ENCODE results near the gene NRROS. TPM values are rescaled to one million over a fixed set of nuclear protein-coding genes. Genes with fewer than 3 reads are reported as not detected.

The NRROS gene
- total and polyA plus RNA-seq, 2 of the 4 experiments (the other 2 are of a cell fraction): 0.10 TPM; not detected in 1

DNA sequence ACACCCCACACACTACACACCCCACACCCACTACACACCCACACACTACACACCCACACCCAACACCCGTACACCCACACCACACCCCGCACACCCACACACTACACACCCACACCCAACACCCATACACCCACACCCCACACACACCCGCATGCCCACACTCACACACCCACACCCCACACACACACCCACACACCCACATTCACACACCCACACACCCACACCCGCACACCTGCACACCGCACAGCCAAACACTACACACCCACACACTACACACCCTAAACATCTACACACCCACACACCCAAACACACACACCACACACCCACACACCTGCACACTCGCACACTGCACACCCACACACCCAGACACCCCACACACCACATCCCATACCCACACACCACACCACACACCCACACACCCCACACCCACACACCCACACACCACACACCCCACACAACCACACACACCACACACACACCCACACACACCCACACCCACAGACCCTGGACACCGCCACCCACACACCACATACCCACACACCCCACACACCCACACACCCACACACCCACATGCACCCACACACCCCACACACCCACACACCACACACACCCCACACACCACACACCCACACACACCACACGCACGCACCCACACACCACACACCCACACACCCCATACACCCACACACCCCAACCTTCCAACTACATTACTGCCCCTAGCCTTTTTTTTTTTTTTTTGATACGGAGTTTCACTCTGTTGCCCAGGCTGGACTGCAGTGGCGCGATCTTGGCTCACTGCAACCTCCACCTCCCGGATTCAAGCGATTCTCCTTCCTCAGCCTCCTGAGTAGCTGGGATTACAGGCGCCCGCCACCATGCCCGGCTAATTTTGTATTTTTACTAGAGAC is 55.7 kb downstream of the NRROS start:
- no peak overlapping the region for H4K8ac ChIP-seq (ENCODE audit: low read depth in 2 of 2, low read length in 2 of 2)
- CTCF ChIA-PET: no interaction called here
- no peaks in the 10 kb centered on the region for H4K20me1 ChIP-seq (ENCODE audit: insufficient read depth, low read length)
- H3K4me2 ChIP-seq (ENCODE audit: low read depth, low read length): no peak overlapping the region
- no TSS peak for BruUV-seq (replicated peaks)
- WGBS, 2 experiments (ENCODE audit: extremely low coverage in 2 of 2, insufficient read length in 1 of 2): 92% methylated on average over 2 of the region's 17 CpGs; no CpG with 5 or more reads in 1 of the 2 experiments
- H3K4me1 ChIP-seq (ENCODE audit: control insufficient read depth, insufficient read depth, low read length): 0 out of 2 replicates have a peak, but pooled peaks cover 1% of the 10 kb centered on the region
- no peaks in the 10 kb centered on the region for H3K79me1 ChIP-seq (ENCODE audit: low read depth in 1 of 2, low read length in 2 of 2)
- peaks cover 7% of the 10 kb centered on the region for H3K27me3 ChIP-seq (ENCODE audit: control insufficient read depth, insufficient read depth, low read length)
- no peak overlapping the region for H3K18ac ChIP-seq (ENCODE audit: low read depth, low read length)
- no peak overlapping the region for H3K4me3 ChIP-seq (ENCODE audit: insufficient read depth, low read depth, low read length)
- no peak overlapping the region for H3K4ac ChIP-seq (ENCODE audit: low read depth, low read length)
- H2AK9ac ChIP-seq (replicated peaks; ENCODE audit: low read depth, low read length, poor library complexity): no peak overlapping the region
- in situ Hi-C loops (cut with MboI; ENCODE audit: low sequenced_read_pairs) (no loop called here), intact Hi-C loops (cut with micrococcal nuclease) (no loop called here), dilution Hi-C loops (cut with HindIII; ENCODE audit: low sequenced_read_pairs, unreplicated experiment) (no loop called here)
- H4K5ac ChIP-seq (ENCODE audit: low read depth, low read length): no peak overlapping the region
- H2BK5ac ChIP-seq (ENCODE audit: low read depth, low read length, poor library complexity, severe bottlenecking): peak overlapping the region; percentile 87
- DNase-seq (no peak), ATAC-seq (ENCODE audit: low read depth) (no peak)
- H4K91ac ChIP-seq (ENCODE audit: insufficient read depth, low read depth, low read length): no peak overlapping the region
- no peak overlapping the region for H3K9ac ChIP-seq (ENCODE audit: low read depth, low read length)
- no peaks in the 10 kb centered on the region for H3K9me3 ChIP-seq (ENCODE audit: control insufficient read depth, insufficient read depth, low read length)
- no peak overlapping the region for H2BK120ac ChIP-seq (ENCODE audit: low read depth, low read length)
- H2BK15ac ChIP-seq (ENCODE audit: low read depth, low read length): no peak overlapping the region
- H2AFZ ChIP-seq (replicated peaks; ENCODE audit: low read length, poor library complexity): no peak overlapping the region
- no peak overlapping the region for H2BK20ac ChIP-seq (ENCODE audit: low read depth, low read length)
- TF ChIP-seq FOS (IDR thresholded peaks at IDR 0.05; ENCODE audit: low read depth, low read length) (no peak), RFX5 (IDR thresholded peaks at IDR 0.05; ENCODE audit: low read depth, low read length) (no peak), CHD1 (IDR thresholded peaks at IDR 0.05; ENCODE audit: low read depth, low read length) (no peak), NFE2L2 (IDR thresholded peaks at IDR 0.05; ENCODE audit: low read depth, low read length) (no peak), MXI1 (IDR thresholded peaks at IDR 0.05; ENCODE audit: borderline replicate concordance, low read depth, low read length) (no peak), POLR2A (IDR thresholded peaks at IDR 0.05; ENCODE audit: low read depth, low read length) (no peak), BHLHE40 (IDR thresholded peaks at IDR 0.05; ENCODE audit: low read depth, low read length) (no peak), RAD21 (IDR thresholded peaks at IDR 0.05; ENCODE audit: low read length) (no peak), RCOR1 (IDR thresholded peaks at IDR 0.05; ENCODE audit: insufficient replicate concordance, low read length) (no peak)
- TF ChIP-seq, protein P1, sequence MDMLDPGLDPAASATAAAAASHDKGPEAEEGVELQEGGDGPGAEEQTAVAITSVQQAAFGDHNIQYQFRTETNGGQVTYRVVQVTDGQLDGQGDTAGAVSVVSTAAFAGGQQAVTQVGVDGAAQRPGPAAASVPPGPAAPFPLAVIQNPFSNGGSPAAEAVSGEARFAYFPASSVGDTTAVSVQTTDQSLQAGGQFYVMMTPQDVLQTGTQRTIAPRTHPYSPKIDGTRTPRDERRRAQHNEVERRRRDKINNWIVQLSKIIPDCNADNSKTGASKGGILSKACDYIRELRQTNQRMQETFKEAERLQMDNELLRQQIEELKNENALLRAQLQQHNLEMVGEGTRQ (IDR thresholded peaks at IDR 0.05; ENCODE audit: low read depth, low read length): no peak
- H3K23ac ChIP-seq (ENCODE audit: low read depth, low read length): no peak overlapping the region
- H3K56ac ChIP-seq (ENCODE audit: extremely low read depth, insufficient read depth, low read length): no peak overlapping the region
- no peaks in the 10 kb centered on the region for H3K9me1 ChIP-seq (ENCODE audit: insufficient read depth, low read length)
- H3K27ac ChIP-seq (ENCODE audit: insufficient read depth, low read length): no peak overlapping the region
- POLR2A ChIA-PET (ENCODE audit: unreplicated experiment): no interaction called here
- H3K36me3 ChIP-seq (ENCODE audit: control insufficient read depth, insufficient read depth, low read length): no peaks in the 10 kb centered on the region
- H3K14ac ChIP-seq (replicated peaks; ENCODE audit: low read depth, low read length): no peak overlapping the region
- no peak overlapping the region; the same call in 1 of the 2 replicates for H2AK5ac ChIP-seq (ENCODE audit: low read depth, low read length)

Measured in IMR-90 (cell line).